Fibroblast of skin of left quadriceps (primary cell): ENCODE data around the gene GNL3.
A peak's percentile ranks its signal among the peaks of the same experiment; 100 is the strongest.
"Not testable (repeated sequence)": the region's sequence is repeated elsewhere in the genome, so short reads cannot be mapped to it uniquely, and the experiment has no call there.

ENCODE experiments used
- DNase-seq, 2 experiments: peaks; one replicate each; pipeline ENCODE4 v3.0.0-alpha.2; 2013; ENCODE audit warnings: low read depth in 2 of 2

The GNL3 gene

GRCh38 chr3:52719618-52720017 is 33.8 kb downstream of the GNL3 start:
- DNase-seq: no peak

GRCh38 chr3:52721002-52721729 is 35.3 kb downstream of the GNL3 start:
- DNase-seq: peak in 1 of 2 experiments; percentile 7

- DNase-seq: no peak
Measured at GRCh38 chr3:52721730-52722008, 35.8 kb downstream of the GNL3 start.

DNA sequence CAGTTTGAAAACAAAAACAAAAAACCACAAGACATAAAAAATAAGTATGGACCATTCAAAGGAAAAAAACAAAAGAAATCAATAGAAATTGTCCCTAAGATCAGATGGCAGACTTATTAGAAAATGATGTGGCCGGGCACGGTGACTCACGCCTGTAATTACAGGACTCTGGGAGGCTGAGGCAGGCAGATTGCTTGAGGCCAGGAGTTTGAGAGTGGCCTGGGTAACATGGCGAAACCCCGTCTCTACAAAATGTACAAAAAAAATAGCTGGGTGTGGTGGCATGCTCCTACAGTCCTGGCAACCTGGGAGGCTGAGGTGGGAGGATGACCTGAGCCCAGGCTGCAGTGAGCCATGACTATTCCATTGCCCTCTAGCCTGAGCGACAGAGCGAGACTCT is 36.7 kb downstream of the GNL3 start:
- no peak for DNase-seq

- DNase-seq: no peak
Measured at GRCh38 chr3:52723935-52724334, 38.1 kb downstream of the GNL3 start.

GRCh38 chr3:52724511-52724910 is 38.7 kb downstream of the GNL3 start:
- no peak for DNase-seq

DNA sequence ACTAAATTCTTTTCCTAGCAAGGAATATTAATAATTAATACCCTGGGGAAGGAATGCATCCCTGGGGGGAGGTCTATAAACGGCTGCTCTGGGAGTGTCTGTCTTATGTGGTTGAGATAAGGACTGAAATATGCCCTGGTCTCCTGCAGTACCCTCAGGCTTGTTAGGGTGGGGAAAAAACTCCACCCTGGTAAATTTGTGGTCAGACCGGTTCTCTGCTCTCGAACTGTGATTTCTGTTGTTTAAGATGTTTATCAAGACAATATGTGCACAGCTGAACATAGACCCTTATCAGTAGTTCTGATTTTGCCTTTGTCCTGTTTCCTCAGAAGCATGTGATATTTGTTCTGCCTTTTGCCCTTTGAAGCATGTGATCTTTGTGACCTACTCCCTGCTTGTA is 42.9 kb downstream of the GNL3 start:
- DNase-seq: not testable (repeated sequence)

DNA sequence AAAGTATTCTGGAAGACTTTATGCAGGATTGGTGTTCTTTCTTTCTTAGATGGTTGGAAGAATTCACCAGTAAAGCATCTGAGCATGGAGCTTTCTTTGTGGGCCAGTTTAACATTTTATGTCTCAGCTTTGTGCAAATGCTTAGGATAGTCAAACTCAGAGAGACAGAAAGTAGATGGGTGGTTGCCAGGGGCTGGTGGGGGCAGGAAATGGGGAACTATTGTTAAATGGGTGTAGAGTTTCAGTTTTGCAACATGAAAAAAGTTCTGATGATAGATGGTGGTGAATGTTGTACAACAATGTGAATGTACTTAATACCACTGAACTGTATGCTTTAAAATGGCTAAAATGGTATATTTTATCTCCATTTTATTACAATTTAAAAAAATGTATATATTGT is 44.8 kb downstream of the GNL3 start:
- DNase-seq: no peak

- no peak for DNase-seq
Measured at GRCh38 chr3:52731590-52731989, 45.8 kb downstream of the GNL3 start.

GRCh38 chr3:52733256-52733891 is 47.5 kb downstream of the GNL3 start:
- no peak for DNase-seq

- DNase-seq: no peak
Measured at GRCh38 chr3:52739730-52740129, 53.9 kb downstream of the GNL3 start.

- DNase-seq: peak; percentile 5 to 6
Measured at GRCh38 chr3:52742418-52743041, 56.7 kb downstream of the GNL3 start.

- DNase-seq: no peak
Measured at GRCh38 chr3:52743152-52743551, 57.3 kb downstream of the GNL3 start.

- DNase-seq: no peak
Measured at GRCh38 chr3:52743721-52744120, 57.9 kb downstream of the GNL3 start.
